H1 (cell line): ENCODE results near the gene NANOGP8.

ENCODE experiments used
- BRCA1 ChIP-seq: IDR thresholded peaks from 2 replicates; pipeline ENCODE4 v1.6.1; 2012; ENCODE audit warnings: low read depth, low read length, improper control_type of control experiment
- GABPA ChIP-seq: IDR thresholded peaks from 2 replicates; pipeline ENCODE4 v1.6.1; 2011; ENCODE audit warnings: mild to moderate bottlenecking, low read length, moderate library complexity, borderline replicate concordance; ENCODE audit not compliant: insufficient read depth
- HDAC6 ChIP-seq: IDR thresholded peaks from one replicate; pipeline ENCODE4 v1.7.1; 2012; ENCODE audit warnings: low read depth, mild to moderate bottlenecking, inconsistent platforms, low read length, moderate library complexity
- KDM5A ChIP-seq: fragments of 200-600 bp; IDR thresholded peaks from 2 replicates; pipeline ENCODE4 v1.7.1; 2012; ENCODE audit warnings: mild to moderate bottlenecking, low read length, inconsistent platforms, mixed read lengths
- POLR2AphosphoS5 ChIP-seq: IDR thresholded peaks from 2 replicates; pipeline ENCODE4 v1.6.1; 2011; ENCODE audit warnings: low read depth, low read length
- RAD21 ChIP-seq, 2 experiments: IDR thresholded peaks in 1 of 2; conservative IDR thresholded peaks in 1 of 2; 2 replicates each; pipeline ENCODE4 v1.6.1; 2011; ENCODE audit warnings: low read depth in 2 of 2, low read length in 2 of 2, improper control_type of control experiment in 1 of 2, inconsistent platforms in 1 of 2, mild to moderate bottlenecking in 1 of 2, moderate library complexity in 1 of 2
- RNF2 ChIP-seq: fragments of 200-900, 300-1000 bp; sonication (generic); IDR thresholded peaks from 2 replicates; pipeline ENCODE4 v1.7.1; 2016; ENCODE audit warnings: borderline replicate concordance, low read depth, mild to moderate bottlenecking, antibody characterized with exemption, low read length; ENCODE audit not compliant: poor library complexity, severe bottlenecking; ENCODE audit errors: missing control alignments
- SIX5 ChIP-seq: IDR thresholded peaks from 2 replicates; pipeline ENCODE4 v1.6.1; 2011; ENCODE audit warnings: mild to moderate bottlenecking, low read depth, low read length
- ZNF274 ChIP-seq: IDR thresholded peaks from 2 replicates; pipeline ENCODE4 v1.7.0; 2012; ENCODE audit warnings: low read length, borderline replicate concordance; ENCODE audit errors: extremely low read depth
- TF ChIP-seq, protein P1 (sequence below): fragments of 300-600 bp; sonication (generic); IDR thresholded peaks from 2 replicates; pipeline ENCODE4 v1.7.1; 2012; ENCODE audit warnings: low read length, moderate library complexity, mild to moderate bottlenecking, inconsistent platforms; ENCODE audit not compliant: insufficient replicate concordance
- TF ChIP-seq, protein P2 (sequence below), 3 experiments: IDR thresholded peaks; 1 replicate in 2 of 3; 2 replicates in 1 of 3; pipeline versions ENCODE4 v1.5.1 to v1.6.1; 2011; ENCODE audit warnings: low read length in 3 of 3, mild to moderate bottlenecking in 3 of 3, inconsistent platforms in 2 of 3, low read depth in 1 of 3, moderate library complexity in 1 of 3; ENCODE audit not compliant: insufficient read depth in 1 of 3; ENCODE audit errors: control extremely low read depth in 1 of 3

DNA sequence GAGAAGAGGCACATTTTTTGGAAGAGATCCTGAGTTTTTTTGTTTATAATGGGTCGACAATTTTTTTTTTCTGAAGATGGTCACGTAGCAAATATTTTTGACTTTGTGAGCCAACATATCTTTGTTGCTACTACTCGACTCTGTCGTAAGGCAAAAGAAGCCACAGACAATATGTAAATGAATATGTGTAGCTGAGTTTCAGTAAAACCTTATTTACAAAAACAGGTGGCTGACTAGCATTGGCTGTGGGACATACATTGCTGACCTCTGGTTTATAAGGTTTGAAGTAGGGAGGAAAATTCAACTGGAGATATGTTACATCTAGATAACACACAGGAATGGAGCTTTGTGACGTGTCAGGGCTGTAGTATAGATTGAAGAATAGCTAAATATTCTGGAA, 22.5 kb upstream of the NANOGP8 start:
- TF ChIP-seq POLR2AphosphoS5: no peak
- no peak for TF ChIP-seq GABPA
- no peak for TF ChIP-seq RAD21 (IDR thresholded peaks at IDR 0.05 in 1 of 2, conservative IDR thresholded peaks at IDR 0.05 in 1 of 2; ENCODE audit: low read depth in 2 of 2, low read length in 2 of 2)
- no peak for TF ChIP-seq KDM5A
- TF ChIP-seq ZNF274: no peak
- TF ChIP-seq, protein P1, sequence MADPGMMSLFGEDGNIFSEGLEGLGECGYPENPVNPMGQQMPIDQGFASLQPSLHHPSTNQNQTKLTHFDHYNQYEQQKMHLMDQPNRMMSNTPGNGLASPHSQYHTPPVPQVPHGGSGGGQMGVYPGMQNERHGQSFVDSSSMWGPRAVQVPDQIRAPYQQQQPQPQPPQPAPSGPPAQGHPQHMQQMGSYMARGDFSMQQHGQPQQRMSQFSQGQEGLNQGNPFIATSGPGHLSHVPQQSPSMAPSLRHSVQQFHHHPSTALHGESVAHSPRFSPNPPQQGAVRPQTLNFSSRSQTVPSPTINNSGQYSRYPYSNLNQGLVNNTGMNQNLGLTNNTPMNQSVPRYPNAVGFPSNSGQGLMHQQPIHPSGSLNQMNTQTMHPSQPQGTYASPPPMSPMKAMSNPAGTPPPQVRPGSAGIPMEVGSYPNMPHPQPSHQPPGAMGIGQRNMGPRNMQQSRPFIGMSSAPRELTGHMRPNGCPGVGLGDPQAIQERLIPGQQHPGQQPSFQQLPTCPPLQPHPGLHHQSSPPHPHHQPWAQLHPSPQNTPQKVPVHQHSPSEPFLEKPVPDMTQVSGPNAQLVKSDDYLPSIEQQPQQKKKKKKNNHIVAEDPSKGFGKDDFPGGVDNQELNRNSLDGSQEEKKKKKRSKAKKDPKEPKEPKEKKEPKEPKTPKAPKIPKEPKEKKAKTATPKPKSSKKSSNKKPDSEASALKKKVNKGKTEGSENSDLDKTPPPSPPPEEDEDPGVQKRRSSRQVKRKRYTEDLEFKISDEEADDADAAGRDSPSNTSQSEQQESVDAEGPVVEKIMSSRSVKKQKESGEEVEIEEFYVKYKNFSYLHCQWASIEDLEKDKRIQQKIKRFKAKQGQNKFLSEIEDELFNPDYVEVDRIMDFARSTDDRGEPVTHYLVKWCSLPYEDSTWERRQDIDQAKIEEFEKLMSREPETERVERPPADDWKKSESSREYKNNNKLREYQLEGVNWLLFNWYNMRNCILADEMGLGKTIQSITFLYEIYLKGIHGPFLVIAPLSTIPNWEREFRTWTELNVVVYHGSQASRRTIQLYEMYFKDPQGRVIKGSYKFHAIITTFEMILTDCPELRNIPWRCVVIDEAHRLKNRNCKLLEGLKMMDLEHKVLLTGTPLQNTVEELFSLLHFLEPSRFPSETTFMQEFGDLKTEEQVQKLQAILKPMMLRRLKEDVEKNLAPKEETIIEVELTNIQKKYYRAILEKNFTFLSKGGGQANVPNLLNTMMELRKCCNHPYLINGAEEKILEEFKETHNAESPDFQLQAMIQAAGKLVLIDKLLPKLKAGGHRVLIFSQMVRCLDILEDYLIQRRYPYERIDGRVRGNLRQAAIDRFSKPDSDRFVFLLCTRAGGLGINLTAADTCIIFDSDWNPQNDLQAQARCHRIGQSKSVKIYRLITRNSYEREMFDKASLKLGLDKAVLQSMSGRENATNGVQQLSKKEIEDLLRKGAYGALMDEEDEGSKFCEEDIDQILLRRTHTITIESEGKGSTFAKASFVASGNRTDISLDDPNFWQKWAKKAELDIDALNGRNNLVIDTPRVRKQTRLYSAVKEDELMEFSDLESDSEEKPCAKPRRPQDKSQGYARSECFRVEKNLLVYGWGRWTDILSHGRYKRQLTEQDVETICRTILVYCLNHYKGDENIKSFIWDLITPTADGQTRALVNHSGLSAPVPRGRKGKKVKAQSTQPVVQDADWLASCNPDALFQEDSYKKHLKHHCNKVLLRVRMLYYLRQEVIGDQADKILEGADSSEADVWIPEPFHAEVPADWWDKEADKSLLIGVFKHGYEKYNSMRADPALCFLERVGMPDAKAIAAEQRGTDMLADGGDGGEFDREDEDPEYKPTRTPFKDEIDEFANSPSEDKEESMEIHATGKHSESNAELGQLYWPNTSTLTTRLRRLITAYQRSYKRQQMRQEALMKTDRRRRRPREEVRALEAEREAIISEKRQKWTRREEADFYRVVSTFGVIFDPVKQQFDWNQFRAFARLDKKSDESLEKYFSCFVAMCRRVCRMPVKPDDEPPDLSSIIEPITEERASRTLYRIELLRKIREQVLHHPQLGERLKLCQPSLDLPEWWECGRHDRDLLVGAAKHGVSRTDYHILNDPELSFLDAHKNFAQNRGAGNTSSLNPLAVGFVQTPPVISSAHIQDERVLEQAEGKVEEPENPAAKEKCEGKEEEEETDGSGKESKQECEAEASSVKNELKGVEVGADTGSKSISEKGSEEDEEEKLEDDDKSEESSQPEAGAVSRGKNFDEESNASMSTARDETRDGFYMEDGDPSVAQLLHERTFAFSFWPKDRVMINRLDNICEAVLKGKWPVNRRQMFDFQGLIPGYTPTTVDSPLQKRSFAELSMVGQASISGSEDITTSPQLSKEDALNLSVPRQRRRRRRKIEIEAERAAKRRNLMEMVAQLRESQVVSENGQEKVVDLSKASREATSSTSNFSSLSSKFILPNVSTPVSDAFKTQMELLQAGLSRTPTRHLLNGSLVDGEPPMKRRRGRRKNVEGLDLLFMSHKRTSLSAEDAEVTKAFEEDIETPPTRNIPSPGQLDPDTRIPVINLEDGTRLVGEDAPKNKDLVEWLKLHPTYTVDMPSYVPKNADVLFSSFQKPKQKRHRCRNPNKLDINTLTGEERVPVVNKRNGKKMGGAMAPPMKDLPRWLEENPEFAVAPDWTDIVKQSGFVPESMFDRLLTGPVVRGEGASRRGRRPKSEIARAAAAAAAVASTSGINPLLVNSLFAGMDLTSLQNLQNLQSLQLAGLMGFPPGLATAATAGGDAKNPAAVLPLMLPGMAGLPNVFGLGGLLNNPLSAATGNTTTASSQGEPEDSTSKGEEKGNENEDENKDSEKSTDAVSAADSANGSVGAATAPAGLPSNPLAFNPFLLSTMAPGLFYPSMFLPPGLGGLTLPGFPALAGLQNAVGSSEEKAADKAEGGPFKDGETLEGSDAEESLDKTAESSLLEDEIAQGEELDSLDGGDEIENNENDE: no peak
- no peak for TF ChIP-seq HDAC6
- TF ChIP-seq, protein P2, sequence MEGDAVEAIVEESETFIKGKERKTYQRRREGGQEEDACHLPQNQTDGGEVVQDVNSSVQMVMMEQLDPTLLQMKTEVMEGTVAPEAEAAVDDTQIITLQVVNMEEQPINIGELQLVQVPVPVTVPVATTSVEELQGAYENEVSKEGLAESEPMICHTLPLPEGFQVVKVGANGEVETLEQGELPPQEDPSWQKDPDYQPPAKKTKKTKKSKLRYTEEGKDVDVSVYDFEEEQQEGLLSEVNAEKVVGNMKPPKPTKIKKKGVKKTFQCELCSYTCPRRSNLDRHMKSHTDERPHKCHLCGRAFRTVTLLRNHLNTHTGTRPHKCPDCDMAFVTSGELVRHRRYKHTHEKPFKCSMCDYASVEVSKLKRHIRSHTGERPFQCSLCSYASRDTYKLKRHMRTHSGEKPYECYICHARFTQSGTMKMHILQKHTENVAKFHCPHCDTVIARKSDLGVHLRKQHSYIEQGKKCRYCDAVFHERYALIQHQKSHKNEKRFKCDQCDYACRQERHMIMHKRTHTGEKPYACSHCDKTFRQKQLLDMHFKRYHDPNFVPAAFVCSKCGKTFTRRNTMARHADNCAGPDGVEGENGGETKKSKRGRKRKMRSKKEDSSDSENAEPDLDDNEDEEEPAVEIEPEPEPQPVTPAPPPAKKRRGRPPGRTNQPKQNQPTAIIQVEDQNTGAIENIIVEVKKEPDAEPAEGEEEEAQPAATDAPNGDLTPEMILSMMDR (IDR thresholded peaks at IDR 0.05; ENCODE audit: control extremely low read depth in 1 of 3, insufficient read depth in 1 of 3, low read depth in 1 of 3, low read length in 3 of 3): no peak
- no peak for TF ChIP-seq BRCA1
- TF ChIP-seq SIX5: no peak
- no peak for TF ChIP-seq RNF2
